GM12878 (cell line): Measurements from ENCODE around the gene ELAVL3. TPM values are rescaled to one million over a fixed set of nuclear protein-coding genes. Genes with fewer than 3 reads are reported as not detected.

Experiments
- BMI1 ChIP-seq: fragments of 450-650 bp; IDR thresholded peaks from 2 replicates; pipeline ENCODE4 v1.6.1; 2016; ENCODE audit warnings: mild to moderate bottlenecking, moderate library complexity, borderline replicate concordance
- CEBPB ChIP-seq, 2 experiments: fragments of 150-350 bp in 1 of 2; IDR thresholded peaks; 2 replicates each; pipeline ENCODE4 v1.6.1; 2012 to 2014; ENCODE audit warnings: low read depth in 2 of 2, low read length in 2 of 2, borderline replicate concordance in 1 of 2, inconsistent platforms in 1 of 2
- CREB1 ChIP-seq: IDR thresholded peaks from 2 replicates; pipeline ENCODE4 v1.6.1; 2012; ENCODE audit warnings: low read depth, mild to moderate bottlenecking, inconsistent platforms
- DPF2 ChIP-seq: fragments of 450-650 bp; IDR thresholded peaks from 2 replicates; pipeline ENCODE4 v1.6.1; 2017; ENCODE audit warnings: mild to moderate bottlenecking
- EGR1 ChIP-seq, 2 experiments: IDR thresholded peaks; 1 replicate in 1 of 2; 2 replicates in 1 of 2; pipeline ENCODE4 v1.6.1; 2011 to 2012; ENCODE audit warnings: low read depth in 2 of 2, low read length in 2 of 2, borderline replicate concordance in 1 of 2, mild to moderate bottlenecking in 1 of 2, moderate library complexity in 1 of 2
- EP300 ChIP-seq, 2 experiments: fragments of 150-350 bp in 1 of 2; IDR thresholded peaks; 2 replicates each; pipeline ENCODE4 v1.6.1; 2011 to 2012; ENCODE audit warnings: low read depth in 2 of 2, low read length in 2 of 2, borderline replicate concordance in 1 of 2, improper control_type of control experiment in 1 of 2, inconsistent platforms in 1 of 2; ENCODE audit not compliant: control insufficient read depth in 1 of 2
- ETV6 ChIP-seq, 2 experiments: fragments of 450-650 bp in 1 of 2; IDR thresholded peaks in 1 of 2; conservative IDR thresholded peaks in 1 of 2; 2 replicates each; pipeline ENCODE4 v1.6.1; 2014; ENCODE audit warnings: antibody characterized with exemption in 1 of 2, borderline replicate concordance in 1 of 2, low read depth in 1 of 2, mild to moderate bottlenecking in 1 of 2, moderate library complexity in 1 of 2
- FOXM1 ChIP-seq: IDR thresholded peaks from 2 replicates; pipeline ENCODE4 v1.6.1; 2012; ENCODE audit warnings: low read depth, mild to moderate bottlenecking, inconsistent platforms, low read length, moderate library complexity
- GABPA ChIP-seq: IDR thresholded peaks from 2 replicates; pipeline ENCODE4 v1.6.1; 2014; ENCODE audit warnings: antibody characterized with exemption, low read depth, mild to moderate bottlenecking, inconsistent platforms
- LARP7 ChIP-seq: fragments of 450-650 bp; IDR thresholded peaks from 2 replicates; pipeline ENCODE4 v1.6.1; 2017; ENCODE audit warnings: mild to moderate bottlenecking
- MEF2B ChIP-seq: fragments of 450-650 bp; IDR thresholded peaks from 2 replicates; pipeline ENCODE4 v1.6.1; 2018; ENCODE audit warnings: mild to moderate bottlenecking, moderate library complexity; ENCODE audit not compliant: partially characterized antibody, poor library complexity, severe bottlenecking
- MXI1 ChIP-seq: fragments of 150-350 bp; IDR thresholded peaks from 2 replicates; pipeline ENCODE4 v1.6.1; 2011; ENCODE audit warnings: low read depth, mild to moderate bottlenecking, inconsistent platforms, low read length, improper control_type of control experiment
- MYB ChIP-seq: fragments of 150-350 bp; IDR thresholded peaks from 2 replicates; pipeline ENCODE4 v1.6.1; 2014; ENCODE audit warnings: mild to moderate bottlenecking, low read depth, low read length, borderline replicate concordance
- POLR2A ChIP-seq: IDR thresholded peaks from 2 replicates; pipeline ENCODE4 v1.6.1; 2011; ENCODE audit warnings: low read depth, mild to moderate bottlenecking, low read length
- SMAD5 ChIP-seq: IDR thresholded peaks from 2 replicates; pipeline ENCODE4 v1.6.1; 2016; ENCODE audit warnings: antibody characterized with exemption, low read depth
- SREBF2 ChIP-seq: IDR thresholded peaks from 2 replicates; pipeline ENCODE4 v1.6.1; 2012; ENCODE audit warnings: mild to moderate bottlenecking, low read length
- TCF7 ChIP-seq: IDR thresholded peaks from 2 replicates; pipeline ENCODE4 v1.6.1; 2014; ENCODE audit warnings: antibody characterized with exemption, borderline replicate concordance
- WRNIP1 ChIP-seq: IDR thresholded peaks from 2 replicates; pipeline ENCODE4 v1.6.1; 2011; ENCODE audit warnings: low read depth, low read length, improper control_type of control experiment, borderline replicate concordance
- ZBED1 ChIP-seq: IDR thresholded peaks from 2 replicates; pipeline ENCODE4 v1.6.1; 2016; ENCODE audit warnings: borderline replicate concordance
- ZNF274 ChIP-seq: IDR thresholded peaks from one replicate; pipeline ENCODE4 v1.8.0; 2011; ENCODE audit not compliant: insufficient read length, insufficient read depth
- polyA plus RNA-seq, 11 experiments: library from polyadenylated mRNA; depleted of rRNA in 4 of 11; unstranded in 6 of 11; stranded (reverse) in 5 of 11; fragments of >200 nt; fragmentation: Nextera tagmentation in 4 of 11; fragmentation: Illumina TruSeq in 1 of 11; extraction: Ambion mirVana in 4 of 11; extraction: Trizol in 1 of 11; gene quantifications; 1 replicate in 1 of 11; 2 replicates in 10 of 11; pipeline versions ENCODE4 v1.2.1 to v1.2.3, GENCODE V29; 2011 to 2016; ENCODE audit warnings: inconsistent platforms in 2 of 11, missing spikeins in 2 of 11, low read depth in 1 of 11
- total RNA-seq, 4 experiments: library from RNA; depleted of rRNA in 3 of 4; stranded (reverse); fragments of >200 nt in 3 of 4; fragmentation: Illumina TruSeq in 1 of 4; extraction: Trizol in 1 of 4; gene quantifications; 2 replicates each; pipeline versions ENCODE4 v1.2.1 to v1.2.3, GENCODE V29; 2013 to 2021
- TF ChIP-seq, protein P1 (sequence below): fragments of 450-650 bp; IDR thresholded peaks from 2 replicates; pipeline ENCODE4 v1.6.1; 2017; ENCODE audit warnings: low read depth, mild to moderate bottlenecking, moderate library complexity
- TF ChIP-seq, protein P2 (sequence below): fragments of 450-650 bp; IDR thresholded peaks from 2 replicates; pipeline ENCODE4 v1.6.1; 2014; ENCODE audit warnings: mild to moderate bottlenecking
- TF ChIP-seq, protein P3 (sequence below): fragments of 450-650 bp; IDR thresholded peaks from 2 replicates; pipeline ENCODE4 v1.6.1; 2016; ENCODE audit warnings: mild to moderate bottlenecking, moderate library complexity, borderline replicate concordance

The ELAVL3 gene
- total and polyA plus RNA-seq, 10 of the 15 experiments (the other 5 are each of a cell fraction or from before 2014, with no cell fraction given) = under 0.01 to 0.05 (median 0.01) TPM; not detected in 7

DNA sequence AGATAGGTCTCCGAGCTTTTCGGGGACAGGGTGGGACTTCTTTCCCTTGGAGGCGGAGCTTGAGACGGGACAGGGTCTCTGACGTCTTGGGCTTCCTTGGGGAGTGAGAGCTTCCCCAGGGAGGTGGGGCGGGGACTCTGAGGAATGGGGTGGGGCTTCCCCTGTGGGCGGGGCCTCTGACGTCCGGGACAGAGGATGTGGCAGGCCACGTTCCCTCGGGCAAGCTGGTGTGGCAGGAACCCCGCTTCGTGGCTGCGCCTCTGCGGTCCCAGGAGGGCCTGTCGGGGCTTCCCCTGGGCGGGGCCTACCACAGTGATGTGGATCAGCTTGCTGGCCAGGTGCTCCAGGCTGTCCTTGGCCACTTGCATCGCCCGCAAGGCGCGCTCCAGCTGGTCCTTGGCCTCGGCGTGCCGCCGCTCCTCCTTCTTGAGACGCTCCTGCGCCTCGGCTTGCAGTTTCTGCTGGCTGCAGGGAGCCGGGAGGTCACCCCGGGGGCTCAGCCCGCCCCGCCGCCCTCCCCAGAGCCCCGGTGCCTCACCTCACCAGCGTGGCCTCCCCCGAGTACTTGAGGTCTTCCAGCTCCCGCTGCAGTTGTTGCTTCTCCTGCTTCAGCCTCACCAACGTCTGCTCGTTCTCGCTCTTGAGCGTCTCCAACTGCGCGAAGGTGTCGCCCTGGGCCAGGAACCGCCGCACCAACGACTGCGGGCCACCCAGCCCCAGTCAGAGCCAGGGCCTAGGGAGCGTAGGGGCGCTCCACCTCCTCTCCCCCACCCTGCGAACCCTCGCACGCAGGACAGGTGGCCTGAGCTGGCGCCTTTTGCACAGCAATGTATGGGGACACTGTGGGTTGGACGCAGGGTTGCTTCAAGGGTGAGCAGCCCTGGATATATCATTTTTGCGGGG, 58.4 kb downstream of the ELAVL3 start (continued):
- TF ChIP-seq BMI1 = no peak
- TF ChIP-seq, protein P1, sequence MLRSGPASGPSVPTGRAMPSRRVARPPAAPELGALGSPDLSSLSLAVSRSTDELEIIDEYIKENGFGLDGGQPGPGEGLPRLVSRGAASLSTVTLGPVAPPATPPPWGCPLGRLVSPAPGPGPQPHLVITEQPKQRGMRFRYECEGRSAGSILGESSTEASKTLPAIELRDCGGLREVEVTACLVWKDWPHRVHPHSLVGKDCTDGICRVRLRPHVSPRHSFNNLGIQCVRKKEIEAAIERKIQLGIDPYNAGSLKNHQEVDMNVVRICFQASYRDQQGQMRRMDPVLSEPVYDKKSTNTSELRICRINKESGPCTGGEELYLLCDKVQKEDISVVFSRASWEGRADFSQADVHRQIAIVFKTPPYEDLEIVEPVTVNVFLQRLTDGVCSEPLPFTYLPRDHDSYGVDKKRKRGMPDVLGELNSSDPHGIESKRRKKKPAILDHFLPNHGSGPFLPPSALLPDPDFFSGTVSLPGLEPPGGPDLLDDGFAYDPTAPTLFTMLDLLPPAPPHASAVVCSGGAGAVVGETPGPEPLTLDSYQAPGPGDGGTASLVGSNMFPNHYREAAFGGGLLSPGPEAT = peak; percentile 41; the same call in 1 of the 2 replicates
- no peak for TF ChIP-seq WRNIP1
- TF ChIP-seq ETV6 (conservative IDR thresholded peaks at IDR 0.05 in 1 of 2, IDR thresholded peaks at IDR 0.05 in 1 of 2; ENCODE audit: borderline replicate concordance in 1 of 2, low read depth in 1 of 2) = no peak
- no peak for TF ChIP-seq CEBPB (IDR thresholded peaks at IDR 0.05; ENCODE audit: borderline replicate concordance in 1 of 2, low read depth in 2 of 2, low read length in 2 of 2)
- no peak; a peak in 1 of 3 replicates for TF ChIP-seq EGR1 (IDR thresholded peaks at IDR 0.05; ENCODE audit: borderline replicate concordance in 1 of 2, low read depth in 2 of 2, low read length in 2 of 2)
- no peak for TF ChIP-seq GABPA
- 0 out of 2 replicates have a peak, but pooled peaks have one; percentile 46 for TF ChIP-seq LARP7
- TF ChIP-seq DPF2 = peak; percentile 72
- no peak for TF ChIP-seq MYB
- TF ChIP-seq CREB1 = peak; percentile 54
- peak; percentile 33; the same call in 1 of the 2 replicates for TF ChIP-seq POLR2A
- peak; percentile 95 for TF ChIP-seq MEF2B
- no peak for TF ChIP-seq ZNF274
- no peak for TF ChIP-seq MXI1
- TF ChIP-seq, protein P2, sequence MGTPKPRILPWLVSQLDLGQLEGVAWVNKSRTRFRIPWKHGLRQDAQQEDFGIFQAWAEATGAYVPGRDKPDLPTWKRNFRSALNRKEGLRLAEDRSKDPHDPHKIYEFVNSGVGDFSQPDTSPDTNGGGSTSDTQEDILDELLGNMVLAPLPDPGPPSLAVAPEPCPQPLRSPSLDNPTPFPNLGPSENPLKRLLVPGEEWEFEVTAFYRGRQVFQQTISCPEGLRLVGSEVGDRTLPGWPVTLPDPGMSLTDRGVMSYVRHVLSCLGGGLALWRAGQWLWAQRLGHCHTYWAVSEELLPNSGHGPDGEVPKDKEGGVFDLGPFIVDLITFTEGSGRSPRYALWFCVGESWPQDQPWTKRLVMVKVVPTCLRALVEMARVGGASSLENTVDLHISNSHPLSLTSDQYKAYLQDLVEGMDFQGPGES = no peak
- TF ChIP-seq, protein P3, sequence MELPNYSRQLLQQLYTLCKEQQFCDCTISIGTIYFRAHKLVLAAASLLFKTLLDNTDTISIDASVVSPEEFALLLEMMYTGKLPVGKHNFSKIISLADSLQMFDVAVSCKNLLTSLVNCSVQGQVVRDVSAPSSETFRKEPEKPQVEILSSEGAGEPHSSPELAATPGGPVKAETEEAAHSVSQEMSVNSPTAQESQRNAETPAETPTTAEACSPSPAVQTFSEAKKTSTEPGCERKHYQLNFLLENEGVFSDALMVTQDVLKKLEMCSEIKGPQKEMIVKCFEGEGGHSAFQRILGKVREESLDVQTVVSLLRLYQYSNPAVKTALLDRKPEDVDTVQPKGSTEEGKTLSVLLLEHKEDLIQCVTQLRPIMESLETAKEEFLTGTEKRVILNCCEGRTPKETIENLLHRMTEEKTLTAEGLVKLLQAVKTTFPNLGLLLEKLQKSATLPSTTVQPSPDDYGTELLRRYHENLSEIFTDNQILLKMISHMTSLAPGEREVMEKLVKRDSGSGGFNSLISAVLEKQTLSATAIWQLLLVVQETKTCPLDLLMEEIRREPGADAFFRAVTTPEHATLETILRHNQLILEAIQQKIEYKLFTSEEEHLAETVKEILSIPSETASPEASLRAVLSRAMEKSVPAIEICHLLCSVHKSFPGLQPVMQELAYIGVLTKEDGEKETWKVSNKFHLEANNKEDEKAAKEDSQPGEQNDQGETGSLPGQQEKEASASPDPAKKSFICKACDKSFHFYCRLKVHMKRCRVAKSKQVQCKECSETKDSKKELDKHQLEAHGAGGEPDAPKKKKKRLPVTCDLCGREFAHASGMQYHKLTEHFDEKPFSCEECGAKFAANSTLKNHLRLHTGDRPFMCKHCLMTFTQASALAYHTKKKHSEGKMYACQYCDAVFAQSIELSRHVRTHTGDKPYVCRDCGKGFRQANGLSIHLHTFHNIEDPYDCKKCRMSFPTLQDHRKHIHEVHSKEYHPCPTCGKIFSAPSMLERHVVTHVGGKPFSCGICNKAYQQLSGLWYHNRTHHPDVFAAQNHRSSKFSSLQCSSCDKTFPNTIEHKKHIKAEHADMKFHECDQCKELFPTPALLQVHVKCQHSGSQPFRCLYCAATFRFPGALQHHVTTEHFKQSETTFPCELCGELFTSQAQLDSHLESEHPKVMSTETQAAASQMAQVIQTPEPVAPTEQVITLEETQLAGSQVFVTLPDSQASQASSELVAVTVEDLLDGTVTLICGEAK = no peak
- 0 out of 4 replicates have a peak, but pooled peaks of 1 of the 2 experiments have one; percentile 7 for TF ChIP-seq EP300 (IDR thresholded peaks at IDR 0.05; ENCODE audit: borderline replicate concordance in 1 of 2, control insufficient read depth in 1 of 2, low read depth in 2 of 2, low read length in 2 of 2)
- no peak for TF ChIP-seq ZBED1
- no peak for TF ChIP-seq SREBF2
- TF ChIP-seq TCF7 = no peak
- no peak for TF ChIP-seq FOXM1
- TF ChIP-seq SMAD5 = no peak
